Hepatocyte (in vitro differentiated cells): ENCODE results near the gene SP100.

Source experiments
- CTCF ChIP-seq: fragments of 200-600 bp; sonication (generic); IDR thresholded peaks from 2 replicates; pipeline ENCODE4 v1.5.1; 2016; ENCODE audit warnings: antibody characterized with exemption, mild to moderate bottlenecking; ENCODE audit not compliant: poor library complexity
- EZH2 ChIP-seq: fragments of 200-600 bp; sonication (generic); IDR thresholded peaks from 2 replicates; pipeline ENCODE4 v1.6.1; 2016; ENCODE audit warnings: antibody characterized with exemption, mild to moderate bottlenecking, borderline replicate concordance

- no peak for TF ChIP-seq CTCF
- TF ChIP-seq EZH2 = no peak
These were observed 87.8 kb downstream of the SP100 start for GRCh38 chr2:230503798-230504197.
